Natural killer cell treated with Interleukin-12 subunit alpha and Interleukin-12 subunit beta and Interleukin-15 and Interleukin-18, amount 100 ng/mL, for 72 hours (primary cell): ENCODE measurements around the gene GON4L. TPM values are rescaled to one million over a fixed set of nuclear protein-coding genes. Genes with fewer than 3 reads are reported as not detected.
"Not testable (repeated sequence)": the region's sequence is repeated elsewhere in the genome, so short reads cannot be mapped to it uniquely, and the experiment has no call there.

ENCODE experiments used
- ATAC-seq, 2 donors: fragments of 150-1000 bp; cut with Tn5 transposase in 1 of 2; sonication (Bioruptor Pico), chemical (Tn5 transposase) in 1 of 2; 2 replicates each; pipeline ENCODE4 v1.10.0; 2021
- DNase-seq: peaks from one replicate; pipeline ENCODE4 v3.0.0; 2022; ENCODE audit warnings: low spot score
- H3K27ac Mint-ChIP-seq, 2 donors: 1 replicate in 1 of 2; 2 replicates in 1 of 2; pipeline ENCODE4 v1.8.0; 2022; ENCODE audit warnings: mixed read lengths in 2 of 2, mild to moderate bottlenecking in 1 of 2, moderate library complexity in 1 of 2
- H3K27me3 Mint-ChIP-seq, 2 donors: 1 replicate in 1 of 2; 2 replicates in 1 of 2; pipeline ENCODE4 v1.8.0; 2022; ENCODE audit warnings: mixed read lengths in 2 of 2
- H3K36me3 Mint-ChIP-seq: one replicate; pipeline ENCODE4 v1.8.0; 2022; ENCODE audit warnings: mixed read lengths
- H3K4me1 Mint-ChIP-seq, 2 donors: 1 replicate in 1 of 2; 2 replicates in 1 of 2; pipeline ENCODE4 v1.8.0; 2022; ENCODE audit warnings: low read depth in 2 of 2, mixed read lengths in 2 of 2, mild to moderate bottlenecking in 1 of 2
- H3K4me3 Mint-ChIP-seq: one replicate; pipeline ENCODE4 v1.8.0; 2022; ENCODE audit warnings: mixed read lengths
- H3K9me3 Mint-ChIP-seq: 2 replicates; pipeline ENCODE4 v1.8.0; 2022; ENCODE audit warnings: mixed read lengths
- total RNA-seq, 2 donors: library from RNA; stranded (reverse); gene quantifications; one replicate each; pipeline ENCODE4 v1.2.3, GENCODE V29; 2022

GON4L gene
- total RNA-seq, 2 donors from 2014 or later = 91.0 to 124 TPM

DNA sequence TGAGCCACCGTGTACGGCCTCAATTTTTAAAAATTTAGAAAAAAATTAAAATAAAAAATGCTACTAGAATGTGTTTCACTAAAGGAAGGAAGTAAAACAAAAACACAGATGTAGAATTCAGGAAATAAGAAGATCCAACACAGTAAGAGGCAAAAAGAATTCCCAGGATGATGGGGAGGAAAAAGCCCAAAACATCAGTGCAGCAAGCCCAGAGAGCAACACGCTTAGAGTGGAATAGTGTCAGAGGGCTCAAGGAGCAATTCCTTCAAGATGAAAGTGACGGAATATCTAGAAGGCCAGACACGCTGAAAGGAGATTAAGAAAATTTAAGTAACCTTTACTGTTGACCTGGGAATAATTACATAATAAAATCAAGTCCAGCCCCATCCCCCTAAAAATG lies 87.8 kb downstream of the GON4L start:
- DNase-seq (no peak), ATAC-seq (no peak)
- no peak overlapping the region for H3K4me3 Mint-ChIP-seq
- H3K4me1 Mint-ChIP-seq = no peaks in the 10 kb centered on the region
- H3K9me3 Mint-ChIP-seq = no peaks in the 10 kb centered on the region
- peaks cover 34% of the 10 kb centered on the region for H3K36me3 Mint-ChIP-seq
- no peaks in the 10 kb centered on the region for H3K27me3 Mint-ChIP-seq
- no peak overlapping the region for H3K27ac Mint-ChIP-seq

DNA sequence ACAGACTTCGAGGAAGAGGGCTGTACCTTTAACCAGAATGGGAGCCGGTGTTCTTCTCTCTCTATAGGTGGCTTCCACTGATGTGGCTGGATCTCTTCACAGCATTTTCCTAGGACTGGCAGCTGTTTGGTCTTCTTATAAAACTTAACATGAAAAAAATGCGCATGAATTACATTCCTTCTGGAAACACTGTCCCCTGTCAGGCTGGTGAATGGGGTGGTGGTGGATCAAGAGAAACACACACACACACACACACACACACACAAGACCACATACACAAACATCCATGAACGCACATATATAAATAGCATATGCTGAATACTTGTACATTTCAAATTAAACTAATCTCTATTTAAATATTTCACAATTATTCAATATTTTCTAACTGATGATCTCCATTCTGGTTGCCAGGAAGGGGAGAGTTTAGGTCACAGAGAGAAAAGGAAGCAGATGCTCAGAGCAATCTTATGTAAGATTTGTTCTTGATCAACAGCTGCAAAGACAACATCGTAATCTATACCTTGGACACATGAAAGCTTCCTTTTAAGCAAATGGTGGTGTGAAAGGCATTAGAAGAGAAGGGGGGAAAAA lies 89.5 kb downstream of the GON4L start:
- not testable (repeated sequence) for H3K27ac Mint-ChIP-seq, H3K9me3 Mint-ChIP-seq, DNase-seq, ATAC-seq, H3K4me3 Mint-ChIP-seq, H3K27me3 Mint-ChIP-seq, H3K4me1 Mint-ChIP-seq
- peaks cover 39% of the 10 kb centered on the region for H3K36me3 Mint-ChIP-seq

DNA sequence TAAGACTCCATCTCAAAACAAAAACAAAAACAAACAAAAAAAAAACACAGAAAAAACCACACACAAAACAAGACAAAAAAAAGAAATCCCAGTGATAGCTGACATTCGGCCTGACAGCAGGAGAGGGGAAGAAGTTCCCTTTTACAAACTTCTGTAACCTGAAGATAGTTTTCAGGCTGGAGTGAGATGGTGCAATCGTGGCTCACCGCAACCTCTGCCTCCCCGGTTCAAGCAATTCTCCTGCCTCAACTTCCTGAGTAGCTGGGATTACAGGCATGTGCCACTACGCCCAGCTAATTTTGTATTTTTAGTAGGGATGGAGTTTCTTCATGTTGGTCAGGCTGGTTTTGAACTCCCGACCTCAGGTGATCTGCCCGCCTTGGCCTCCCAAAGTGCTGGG lies 93.0 kb downstream of the GON4L start:
- H3K4me3 Mint-ChIP-seq, H3K27ac Mint-ChIP-seq, DNase-seq, H3K9me3 Mint-ChIP-seq, H3K4me1 Mint-ChIP-seq, ATAC-seq, H3K27me3 Mint-ChIP-seq: not testable (repeated sequence)
- H3K36me3 Mint-ChIP-seq = peaks cover 39% of the 10 kb centered on the region

DNA sequence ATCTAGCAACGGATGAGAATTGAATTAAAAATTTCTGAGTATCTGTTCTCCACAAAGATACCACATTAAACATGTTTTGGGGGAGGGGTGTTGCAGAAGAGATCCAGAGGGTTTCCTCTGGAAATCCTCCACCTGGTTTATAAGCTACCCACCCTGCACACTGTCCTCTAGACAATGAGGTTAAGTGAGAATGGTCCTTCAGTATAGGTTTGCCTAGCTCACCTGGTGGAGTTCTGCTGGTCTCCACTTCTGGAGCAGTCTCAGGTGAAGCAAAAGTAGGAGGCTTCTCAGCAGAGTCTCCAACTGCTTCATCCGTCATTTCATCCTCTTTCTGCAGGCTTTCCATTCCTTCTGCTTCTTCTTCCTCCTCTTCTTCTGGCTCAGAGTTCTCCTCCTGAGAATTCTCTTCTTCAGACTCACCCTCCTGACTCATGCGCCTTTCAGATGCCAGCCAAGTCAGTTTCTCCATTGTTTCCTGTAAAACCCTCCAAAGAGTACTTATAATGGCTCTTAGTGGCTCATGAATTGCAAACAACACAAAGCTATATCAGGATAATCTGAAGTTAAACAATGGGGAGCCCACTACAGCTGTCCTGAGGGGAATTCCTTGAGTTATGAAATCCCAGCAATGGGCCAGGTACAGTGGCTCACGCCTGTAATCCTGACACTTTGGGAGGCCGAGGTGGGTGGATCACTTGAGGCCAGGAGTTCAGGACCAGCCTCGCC lies 93.8 kb downstream of the GON4L start:
- not testable (repeated sequence) for H3K9me3 Mint-ChIP-seq, H3K4me1 Mint-ChIP-seq, ATAC-seq, H3K27ac Mint-ChIP-seq, H3K4me3 Mint-ChIP-seq, H3K27me3 Mint-ChIP-seq, DNase-seq
- peaks cover 35% of the 10 kb centered on the region for H3K36me3 Mint-ChIP-seq

DNA sequence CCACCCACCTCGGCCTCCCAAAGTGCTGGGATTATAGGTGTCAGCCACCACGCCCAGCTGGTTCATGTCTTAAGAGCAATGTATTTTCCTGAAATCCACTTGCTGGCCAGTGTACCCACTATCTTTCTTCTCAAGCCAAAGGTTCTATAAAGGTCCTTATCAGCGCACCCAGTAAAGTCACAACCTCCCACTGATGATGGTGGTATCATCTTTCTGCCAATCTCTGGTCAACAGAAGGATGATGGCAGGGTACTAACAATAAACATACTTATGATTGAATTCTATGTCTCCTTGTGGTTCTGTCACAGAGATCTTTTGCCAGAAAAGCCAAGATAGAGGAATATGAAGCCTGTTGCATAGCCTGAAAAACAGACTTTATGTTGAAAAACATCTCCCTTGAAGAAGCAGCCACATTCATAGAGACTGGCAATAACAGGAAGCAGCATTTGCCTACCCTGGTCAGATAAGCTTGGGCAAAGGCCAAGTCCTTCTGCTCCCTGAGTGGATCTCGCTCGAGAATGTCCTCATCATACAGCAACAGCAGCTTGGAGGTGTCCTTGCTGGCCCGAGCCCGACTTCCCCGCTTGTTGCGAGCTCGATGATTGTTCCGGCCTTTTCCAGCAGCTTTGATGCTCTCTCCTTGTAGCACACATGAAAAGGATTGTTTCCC lies 95.1 kb downstream of the GON4L start:
- ATAC-seq = no peak
- no peak overlapping the region for H3K4me3 Mint-ChIP-seq

DNA sequence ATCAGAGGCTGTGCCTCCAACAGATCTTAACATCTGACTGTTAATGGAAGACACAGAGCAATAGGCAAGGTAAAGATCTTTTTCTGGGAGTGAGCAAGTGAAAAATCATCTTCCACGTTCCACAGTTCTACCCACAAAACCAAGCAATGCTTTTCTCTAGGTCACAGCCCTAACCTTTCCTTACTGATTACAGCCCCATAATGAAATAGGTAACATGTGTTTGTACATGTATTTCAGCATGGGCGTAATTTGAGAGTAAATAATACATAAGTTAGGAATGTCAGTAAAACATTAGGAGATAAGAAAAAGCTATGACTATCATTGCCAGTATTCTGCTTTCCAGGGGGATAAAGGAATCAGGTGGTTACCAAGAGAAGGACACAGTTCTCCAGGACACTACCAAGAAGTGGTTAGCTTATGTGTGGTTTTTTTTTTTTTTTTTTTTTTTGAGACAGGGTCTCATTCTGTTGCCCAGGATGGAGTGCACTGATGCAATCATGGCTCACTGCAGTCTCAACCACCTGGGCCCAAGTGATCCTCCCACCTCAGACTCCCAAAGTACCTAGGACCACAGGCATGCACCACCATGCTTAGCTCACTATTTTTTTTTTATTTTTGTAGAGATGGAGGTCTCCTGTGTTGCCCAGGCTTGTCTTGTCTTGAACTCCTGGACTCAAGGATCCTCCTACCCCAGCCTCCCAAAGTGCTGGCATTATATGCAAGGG lies 96.1 kb downstream of the GON4L start:
- Mint-ChIP-seq H3K9me3 (no peaks in the 10 kb centered on the region), H3K36me3 (peaks cover 34% of the 10 kb centered on the region), H3K4me3 (no peak overlapping the region), H3K27ac (peak overlapping the region in 1 of 2 donors; percentile 24), H3K4me1 (peaks cover 0 to 2% of the 10 kb centered on the region in 2 donors), H3K27me3 (no peaks in the 10 kb centered on the region)
- ATAC-seq = no peak
- no peak for DNase-seq

More for the DNA sequence above, 95.1 kb downstream of the GON4L start:
- peaks cover 35% of the 10 kb centered on the region for H3K36me3 Mint-ChIP-seq
- no peak for DNase-seq
- no peaks in the 10 kb centered on the region for H3K27me3 Mint-ChIP-seq
- no peaks in the 10 kb centered on the region for H3K9me3 Mint-ChIP-seq
- peak overlapping the region in 1 of 2 donors; percentile 2 for H3K27ac Mint-ChIP-seq
- peaks cover 0 to 2% of the 10 kb centered on the region in 2 donors for H3K4me1 Mint-ChIP-seq

DNA sequence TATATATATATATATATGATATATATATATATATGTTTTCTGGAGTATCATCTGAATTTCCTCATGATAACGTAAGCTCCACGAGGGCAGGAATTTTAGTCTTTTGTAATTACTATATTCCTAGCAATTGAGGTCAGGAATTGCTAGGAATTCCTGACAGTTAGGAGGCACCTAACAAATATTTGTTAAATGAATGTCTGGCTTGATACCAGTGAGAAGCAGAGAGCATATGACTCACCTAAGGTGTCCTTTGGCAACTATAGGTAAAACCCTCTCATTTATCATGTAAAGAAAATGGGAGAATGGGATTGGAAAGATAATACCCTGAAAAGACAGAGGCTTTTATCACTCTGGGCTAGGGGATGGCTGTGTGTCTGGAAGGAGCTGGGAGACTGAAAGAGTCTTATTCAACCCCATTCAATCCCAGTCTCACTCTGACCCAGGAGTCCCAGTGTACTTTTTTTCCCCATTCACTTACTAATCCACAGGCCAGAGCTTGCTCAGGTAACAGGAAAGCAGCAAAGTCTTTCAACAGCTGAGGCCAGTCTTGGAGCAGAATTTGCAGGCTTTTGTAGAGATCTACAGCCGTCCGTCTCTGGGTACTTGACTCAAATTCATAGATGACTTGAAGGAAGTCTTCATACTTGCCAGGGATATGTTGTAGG lies 96.9 kb downstream of the GON4L start:
- Mint-ChIP-seq H3K4me1 (peaks cover 0 to 2% of the 10 kb centered on the region in 2 donors), H3K27ac (peak overlapping the region in 1 of 2 donors; percentile 24), H3K4me3 (no peak overlapping the region), H3K36me3 (peaks cover 26% of the 10 kb centered on the region), H3K9me3 (no peaks in the 10 kb centered on the region), H3K27me3 (no peaks in the 10 kb centered on the region)
- no peak for ATAC-seq
- DNase-seq = no peak

DNA sequence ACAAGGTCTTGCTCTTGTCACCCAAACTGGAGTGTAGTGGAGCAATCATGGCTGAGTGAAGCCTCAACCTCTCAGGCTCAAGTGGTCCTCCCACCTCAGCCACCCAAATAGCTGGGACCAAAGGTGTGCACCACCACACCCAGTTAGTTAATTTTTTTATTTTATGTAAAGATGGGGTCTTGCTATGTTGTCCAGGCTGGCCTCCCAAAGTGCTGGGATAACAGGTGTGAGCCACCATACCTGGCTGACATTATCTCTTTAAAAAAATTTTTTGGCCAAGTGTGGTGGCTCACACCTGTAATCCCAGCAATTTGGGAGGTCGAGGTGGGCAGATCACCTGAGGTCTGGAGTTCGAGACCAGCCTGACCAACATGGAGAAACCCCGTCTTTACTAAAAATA lies 98.0 kb downstream of the GON4L start:
- not testable (repeated sequence) for DNase-seq, H3K27me3 Mint-ChIP-seq, H3K4me1 Mint-ChIP-seq, ATAC-seq, H3K4me3 Mint-ChIP-seq, H3K27ac Mint-ChIP-seq, H3K9me3 Mint-ChIP-seq
- H3K36me3 Mint-ChIP-seq = peaks cover 25% of the 10 kb centered on the region

DNA sequence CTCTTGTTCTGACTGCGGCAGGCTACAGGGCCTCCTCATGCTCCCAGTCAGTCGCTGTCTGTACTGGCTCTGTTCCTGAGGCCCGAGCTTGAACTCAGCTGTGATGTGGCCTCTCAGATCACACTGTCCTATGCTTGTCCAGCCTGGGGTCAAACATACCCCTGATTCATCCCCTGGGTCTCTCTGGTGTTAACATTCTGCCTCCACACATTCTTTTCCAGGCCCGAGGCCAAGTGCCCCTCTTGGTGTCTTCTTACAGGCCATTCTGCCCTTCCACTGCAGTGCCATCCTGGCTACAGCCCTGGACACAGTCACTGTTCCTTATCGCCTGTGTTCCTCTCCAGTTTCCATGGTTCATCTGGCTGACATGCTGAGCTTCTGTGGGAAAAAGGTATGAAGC lies 108.9 kb downstream of the GON4L start:
- not testable (repeated sequence) for DNase-seq, ATAC-seq, H3K36me3 Mint-ChIP-seq, H3K27me3 Mint-ChIP-seq, H3K9me3 Mint-ChIP-seq, H3K4me1 Mint-ChIP-seq, H3K4me3 Mint-ChIP-seq
- peak overlapping the region; percentile 19 to 39 for H3K27ac Mint-ChIP-seq

DNA sequence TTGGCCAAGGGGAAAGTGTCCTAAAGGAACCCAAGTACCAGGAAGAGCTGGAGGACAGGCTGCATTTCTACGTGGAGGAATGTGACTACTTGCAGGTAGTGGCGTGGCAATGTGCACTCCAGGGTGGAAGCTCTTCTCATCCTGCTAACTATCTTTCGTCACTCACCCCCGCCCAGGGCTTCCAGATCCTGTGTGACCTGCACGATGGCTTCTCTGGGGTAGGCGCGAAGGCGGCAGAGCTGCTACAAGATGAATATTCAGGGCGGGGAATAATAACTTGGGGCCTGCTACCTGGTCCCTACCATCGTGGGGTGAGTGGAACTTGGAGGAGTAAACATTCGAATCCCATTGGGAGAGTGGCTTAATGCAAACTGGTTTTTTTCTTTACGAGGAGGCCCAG lies 109.4 kb downstream of the GON4L start:
- not testable (repeated sequence) for H3K36me3 Mint-ChIP-seq, DNase-seq, H3K4me3 Mint-ChIP-seq, H3K9me3 Mint-ChIP-seq, H3K27ac Mint-ChIP-seq, H3K4me1 Mint-ChIP-seq, H3K27me3 Mint-ChIP-seq, ATAC-seq

DNA sequence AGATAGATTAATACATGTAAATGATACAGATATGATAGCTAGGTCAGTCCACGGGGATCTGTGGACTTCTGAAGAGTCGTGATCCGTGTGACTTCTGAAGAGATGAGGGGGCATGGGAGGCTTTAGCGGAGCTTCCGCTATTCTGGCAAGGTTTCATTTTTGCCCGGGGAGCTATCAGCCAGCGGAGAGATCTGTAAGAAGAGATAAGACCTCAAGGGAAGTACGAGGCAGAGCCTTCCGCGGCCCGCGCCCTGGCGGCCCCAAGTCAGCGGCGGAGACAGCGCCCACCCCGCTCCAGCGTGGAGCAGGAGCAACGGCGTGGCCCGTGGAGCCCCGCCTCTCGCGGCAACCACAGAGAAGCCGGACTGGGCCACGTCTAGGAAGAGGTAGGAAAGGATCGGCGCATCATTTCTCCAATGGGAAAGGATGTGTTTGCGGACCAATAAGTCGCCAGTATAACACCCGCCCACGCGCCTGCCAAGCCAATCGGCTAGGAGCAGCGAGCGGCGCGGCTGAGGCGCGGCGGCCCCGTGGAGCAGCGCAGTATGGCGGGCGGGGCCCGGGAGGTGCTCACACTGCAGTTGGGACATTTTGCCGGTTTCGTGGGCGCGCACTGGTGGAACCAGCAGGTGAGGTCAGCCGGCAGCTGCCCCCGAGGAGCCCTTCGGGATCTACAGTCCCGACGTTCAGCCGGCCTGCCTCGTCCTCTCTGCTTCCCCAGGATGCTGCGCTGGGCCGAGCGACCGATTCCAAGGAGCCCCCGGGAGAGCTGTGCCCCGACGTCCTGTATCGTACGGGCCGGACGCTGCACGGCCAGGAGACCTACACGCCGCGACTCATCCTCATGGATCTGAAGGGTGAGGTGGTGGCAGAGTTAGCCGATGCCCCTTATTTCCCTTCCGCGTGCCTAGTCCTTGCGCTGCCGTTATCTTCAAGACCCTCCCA lies 111.5 kb downstream of the GON4L start:
- H3K4me1 Mint-ChIP-seq, H3K9me3 Mint-ChIP-seq, H3K36me3 Mint-ChIP-seq, H3K27me3 Mint-ChIP-seq: not testable (repeated sequence)
- ATAC-seq (peak; percentile 96 to 97), DNase-seq (peak; percentile 97)
- peak overlapping the region; percentile 89 to 94 for H3K27ac Mint-ChIP-seq
- peak overlapping the region; percentile 97 for H3K4me3 Mint-ChIP-seq

DNA sequence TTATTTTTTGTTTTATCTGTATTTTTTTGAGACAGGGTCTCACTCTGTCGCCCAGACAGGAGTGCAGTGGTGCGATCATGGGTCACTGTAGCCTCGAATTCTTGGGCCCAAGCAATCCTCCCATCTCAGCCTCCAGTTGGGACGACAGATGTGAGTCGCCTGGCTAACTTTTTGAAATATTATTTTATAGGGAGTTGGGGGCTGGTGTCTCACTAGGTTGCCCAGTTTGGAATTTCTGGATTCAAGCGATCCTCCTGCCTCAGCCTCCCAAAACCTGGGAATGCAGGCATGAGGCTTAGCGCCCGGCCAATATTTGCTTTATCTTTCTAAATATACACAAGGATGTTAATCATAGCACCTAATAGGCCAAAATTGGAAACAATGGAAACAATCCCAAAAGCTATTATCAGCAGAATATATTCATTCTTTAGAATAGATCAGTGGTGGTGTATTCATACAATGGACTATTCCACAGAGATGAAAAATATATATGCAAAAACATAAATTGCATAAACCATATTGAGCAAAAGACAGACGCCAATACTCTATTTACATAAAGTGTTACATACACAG lies 112.2 kb downstream of the GON4L start:
- Mint-ChIP-seq H3K9me3 (no peaks in the 10 kb centered on the region), H3K4me3 (peak overlapping the region; percentile 97), H3K27ac (peak overlapping the region; percentile 89 to 94), H3K36me3 (no peaks in the 10 kb centered on the region), H3K27me3 (no peaks in the 10 kb centered on the region), H3K4me1 (peaks cover 10% of the 10 kb centered on the region in 2 donors)
- DNase-seq (no peak), ATAC-seq (no peak)
